ENCODE measurements around the gene GOLGA1.
"Not testable (repeated sequence)": the region's sequence is repeated elsewhere in the genome, so short reads cannot be mapped to it uniquely, and the experiment has no call there.

- not testable (repeated sequence) for TF ChIP-seq CTCF, POLR2A (IDR thresholded peaks at IDR 0.05)
Observed at GRCh38 chr9:124846467-124846866, 94.4 kb downstream of the GOLGA1 start.
